NCI-H2227 (cell line): ENCODE data around the gene RAB20.
"Not testable (repeated sequence)": the region's sequence is repeated elsewhere in the genome, so short reads cannot be mapped to it uniquely, and the experiment has no call there.

Source experiments
- DNase-seq: peaks from one replicate; lab custom pipeline; 2025; ENCODE audit not compliant: unreplicated experiment; lab: John Stamatoyannopoulos, UW

The RAB20 gene

DNA sequence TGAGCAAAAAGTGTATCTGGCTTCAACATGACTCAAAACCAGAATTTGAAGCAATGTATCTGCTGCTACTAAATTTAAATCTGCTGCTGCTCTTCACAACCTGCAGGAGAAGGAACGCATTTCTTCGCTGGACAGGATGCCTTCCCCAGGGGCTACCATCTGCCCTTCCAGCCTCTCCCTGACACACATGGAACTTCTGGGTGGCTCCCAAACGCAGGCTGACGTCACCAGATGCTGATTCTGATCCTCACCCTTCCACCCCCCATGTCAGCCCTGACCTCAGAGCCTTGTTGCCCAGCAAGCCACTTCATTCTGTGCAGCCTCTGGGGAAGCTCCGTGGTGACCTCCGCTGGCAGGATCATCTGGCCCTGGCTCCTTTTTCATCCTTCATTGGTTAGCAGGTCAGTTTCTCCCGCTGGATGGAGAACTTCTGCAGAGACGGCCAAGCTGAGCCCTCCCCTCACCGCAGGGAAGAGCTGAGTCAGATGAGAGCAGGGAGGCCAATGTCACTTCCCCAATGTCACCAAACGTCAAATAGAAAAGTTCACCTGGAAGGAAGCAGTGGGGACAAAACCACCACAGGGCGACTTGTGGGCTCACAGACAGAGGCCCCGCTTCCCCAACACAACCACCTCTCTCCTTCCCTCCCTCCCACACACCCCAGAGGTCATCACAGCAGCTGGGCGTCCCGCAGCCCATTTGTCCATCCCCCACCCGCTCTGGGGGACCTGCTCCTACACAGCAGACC is 14.0 kb upstream of the RAB20 start:
- no peak for DNase-seq

DNA sequence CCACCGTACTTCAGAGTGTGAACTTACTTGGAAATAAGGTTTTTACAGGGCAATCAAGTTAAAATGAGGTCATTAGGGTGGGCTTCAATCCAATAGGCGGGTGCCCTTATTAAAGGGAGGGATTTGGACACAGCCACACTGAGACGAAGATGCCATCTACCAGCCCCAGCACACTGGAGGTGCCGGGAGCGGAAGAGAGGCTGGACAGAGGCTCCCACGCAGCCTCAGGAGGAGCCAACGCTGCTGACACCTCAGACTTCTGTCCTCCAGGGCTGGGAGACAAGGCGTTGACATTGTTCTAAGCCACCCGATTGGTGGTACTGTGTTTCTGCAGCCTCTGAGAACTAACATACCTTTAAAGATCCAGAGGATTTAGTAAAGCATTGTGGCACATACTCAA is 12.6 kb upstream of the RAB20 start:
- no peak for DNase-seq

DNA sequence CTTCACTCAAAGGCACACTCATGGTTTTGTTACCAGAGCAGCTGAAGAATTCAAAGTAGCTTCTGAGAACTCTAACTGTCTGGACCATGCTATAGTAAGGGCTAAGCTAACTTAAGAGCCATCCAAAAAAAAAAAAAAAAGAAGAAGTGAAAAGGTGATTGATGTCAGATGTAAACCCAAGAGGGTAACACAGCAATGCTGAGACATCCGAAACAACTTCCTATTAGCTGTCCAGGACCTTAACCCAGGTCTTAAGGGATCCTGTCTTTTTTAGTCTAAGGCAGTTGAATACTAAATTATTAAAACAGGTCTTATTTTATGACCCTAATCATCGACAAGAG is 11.2 kb upstream of the RAB20 start:
- DNase-seq: no peak

DNA sequence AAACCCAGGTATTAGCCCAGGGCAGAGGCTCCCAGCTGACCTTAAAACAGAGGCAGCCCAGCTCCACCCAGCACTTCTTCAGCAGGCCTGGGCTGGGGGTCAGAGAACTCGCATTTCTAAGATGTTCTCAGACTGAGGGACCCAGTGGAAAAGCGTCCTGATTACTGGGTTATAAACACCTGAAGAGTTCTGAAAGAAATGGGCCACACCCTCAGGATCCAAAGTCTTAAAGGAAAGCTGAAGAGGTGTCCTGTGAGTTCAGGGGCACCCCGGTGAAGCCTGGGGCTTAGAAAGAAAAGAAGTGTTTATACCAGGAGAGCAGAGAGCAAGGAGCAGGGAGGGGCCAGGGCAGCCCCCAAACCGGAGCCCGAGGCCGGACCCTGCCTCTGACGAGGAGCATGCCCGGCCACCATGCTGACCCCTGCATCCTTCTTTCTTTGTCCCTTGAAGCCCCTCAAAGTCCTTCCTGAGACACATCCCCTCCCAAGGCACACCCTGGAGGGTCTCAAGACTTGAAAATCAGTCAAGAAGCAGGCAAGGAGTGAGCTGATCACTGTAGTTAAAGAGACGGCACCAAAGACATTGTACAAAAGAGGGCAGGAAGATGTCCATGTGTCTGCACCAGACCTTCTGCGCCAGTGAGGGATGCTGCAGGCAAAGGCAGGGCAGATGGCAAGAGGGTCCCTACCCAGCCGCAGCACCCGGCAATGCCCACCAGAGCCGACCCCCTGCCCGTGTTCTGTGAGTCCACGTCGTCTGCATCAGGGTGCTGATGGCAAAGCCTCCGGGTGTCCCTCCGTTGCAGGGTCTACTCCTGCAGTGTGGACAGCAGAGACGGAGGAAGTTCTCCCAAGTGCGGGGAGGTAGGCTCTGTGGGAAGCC is 10.6 kb upstream of the RAB20 start:
- DNase-seq: no peak

DNA sequence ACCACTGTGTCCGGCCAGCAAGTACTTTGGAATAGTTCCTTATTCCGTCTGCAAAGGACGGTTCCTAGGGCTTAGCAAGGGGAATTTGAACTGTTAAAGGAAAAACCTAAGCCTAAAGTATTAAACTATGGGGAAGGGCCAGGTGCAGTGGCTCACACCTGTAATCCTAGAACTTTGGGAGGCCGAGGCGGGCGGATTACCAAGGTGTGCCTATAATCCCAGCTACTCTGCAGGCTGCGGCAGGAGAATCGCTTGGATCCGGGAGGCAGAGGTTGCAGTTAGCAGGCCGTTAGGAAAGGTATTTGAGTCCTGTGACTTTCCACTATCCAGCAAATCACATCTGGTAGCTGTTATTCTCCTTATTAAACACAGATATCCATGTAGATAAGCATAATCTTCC is 9.4 kb upstream of the RAB20 start:
- no peak for DNase-seq

- not testable (repeated sequence) for DNase-seq
These were observed 8.4 kb upstream of the RAB20 start for GRCh38 chr13:110569962-110570361.

GRCh38 chr13:110568612-110569011 is 7.1 kb upstream of the RAB20 start:
- DNase-seq: no peak

GRCh38 chr13:110566171-110566570 is 4.6 kb upstream of the RAB20 start:
- DNase-seq: no peak

DNA sequence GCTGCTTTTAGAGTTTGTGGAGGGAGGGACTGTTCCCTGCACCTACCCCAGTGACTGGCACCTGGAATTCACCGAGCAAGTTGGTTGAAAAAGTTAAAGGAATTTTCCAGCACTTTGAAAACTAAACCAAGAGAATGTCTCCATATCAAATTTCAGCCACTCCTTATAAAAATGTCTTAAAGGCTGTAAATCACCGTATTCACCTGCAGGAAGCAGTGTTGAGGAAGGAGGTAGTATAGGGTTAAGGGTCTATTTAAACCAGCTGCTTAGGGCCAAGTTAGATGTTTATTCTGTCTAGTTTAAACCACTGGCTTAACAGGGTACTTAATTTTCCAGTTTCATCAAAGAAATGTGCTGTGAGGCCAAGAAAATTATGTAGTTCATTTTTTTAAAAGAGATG is 3.8 kb upstream of the RAB20 start:
- no peak for DNase-seq

- DNase-seq: no peak
These were observed 3.0 kb upstream of the RAB20 start for GRCh38 chr13:110564472-110564985.

GRCh38 chr13:110563463-110563774 is 1.9 kb upstream of the RAB20 start:
- no peak for DNase-seq

GRCh38 chr13:110562696-110563462 is 1.4 kb upstream of the RAB20 start:
- DNase-seq: no peak

DNA sequence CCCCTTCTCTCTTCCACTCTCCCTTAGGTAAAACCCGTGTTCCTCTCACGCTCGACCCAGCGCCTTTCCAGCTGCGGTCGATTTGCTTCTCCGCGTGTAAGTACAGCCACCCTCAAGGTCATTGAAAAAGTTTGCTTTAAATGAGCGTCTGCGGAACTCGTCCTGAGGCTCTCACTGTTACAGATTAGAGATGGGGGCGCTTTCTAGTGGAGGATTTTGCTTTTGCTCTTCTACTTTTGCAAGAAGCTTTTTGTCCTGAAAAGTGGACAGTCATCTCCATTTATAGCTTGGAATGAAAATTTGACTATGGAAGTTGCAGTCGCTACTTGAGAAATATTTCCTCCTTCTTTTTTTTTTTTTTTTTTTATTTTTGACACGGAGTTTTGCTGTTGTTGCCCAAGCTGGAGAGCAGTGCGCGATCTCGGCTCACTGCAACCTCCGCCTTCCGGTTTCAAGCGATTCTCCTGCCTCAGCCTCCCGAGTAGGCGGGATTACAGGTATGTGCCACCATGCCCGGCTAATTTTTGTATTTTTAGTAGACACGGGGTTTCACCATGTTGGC is 595 bp upstream of the RAB20 start:
- DNase-seq: no peak

GRCh38 chr13:110560601-110561343 is 750 bp downstream of the RAB20 start:
- DNase-seq: no peak

- DNase-seq: no peak
These were observed 1.5 kb downstream of the RAB20 start for GRCh38 chr13:110559986-110560385.

- no peak for DNase-seq
These were observed 2.0 kb downstream of the RAB20 start for GRCh38 chr13:110559429-110559943.

GRCh38 chr13:110557610-110558305 is 3.8 kb downstream of the RAB20 start:
- DNase-seq: no peak

DNA sequence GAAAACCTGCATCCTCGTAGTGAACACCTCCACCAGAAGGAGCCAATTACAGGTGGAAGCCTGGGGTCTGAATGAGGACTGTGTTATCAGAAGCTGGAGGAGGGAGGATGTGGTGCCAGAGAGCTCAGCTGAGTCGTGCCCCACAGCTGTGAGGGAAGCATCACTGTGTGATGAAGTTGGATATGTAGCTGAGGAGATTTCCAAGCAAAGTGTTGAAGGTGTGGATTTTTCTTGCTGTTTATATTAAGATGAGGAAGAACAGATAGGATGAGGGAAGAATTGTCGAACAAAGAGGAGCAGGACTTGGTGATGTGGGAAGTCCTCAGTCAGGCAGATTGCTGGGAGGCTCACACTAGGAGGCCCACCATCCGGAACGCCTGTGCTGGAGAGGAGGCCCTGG is 4.4 kb downstream of the RAB20 start:
- no peak for DNase-seq

DNA sequence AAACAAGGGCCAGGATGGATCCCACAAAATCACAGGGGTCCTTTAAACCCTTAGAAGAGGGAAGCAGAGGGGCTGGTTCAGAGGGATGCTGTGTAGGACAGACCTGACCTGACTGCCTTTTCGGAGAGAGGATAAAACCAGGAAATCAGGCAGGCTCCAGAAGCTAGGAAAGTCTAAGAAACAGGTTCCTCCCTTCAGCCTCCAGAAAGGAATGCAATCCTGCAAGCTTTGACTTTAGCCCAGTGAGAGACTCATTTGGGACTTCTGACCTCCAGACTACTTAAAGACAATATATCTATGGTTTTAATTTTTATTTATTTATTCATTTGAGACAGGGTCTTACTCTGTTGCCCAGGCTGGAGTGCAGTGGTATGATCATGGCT is 5.3 kb downstream of the RAB20 start:
- no peak for DNase-seq
